GM23338 (cell line): ENCODE data around the gene TAP1. TPM values are rescaled to one million over a fixed set of nuclear protein-coding genes. Genes with fewer than 3 reads are reported as not detected.
A peak's percentile ranks its signal among the peaks of the same experiment; 100 is the strongest.

Experiments used
- ATAC-seq: fragments of 200-7000 bp; cut with Tn5 transposase; 3 replicates; pipeline ENCODE4 v1.9.1; 2020
- DNase-seq: peaks from one replicate; pipeline ENCODE4 v3.0.0-alpha.2; 2015; ENCODE audit warnings: low spot score
- H2AFZ ChIP-seq: fragments of 200-600 bp; sonication (generic); 2 replicates; pipeline ENCODE4 v1.8.0; 2016; ENCODE audit warnings: antibody characterized with exemption, mild to moderate bottlenecking, moderate library complexity
- H3F3A ChIP-seq: fragments of 200-600 bp; sonication (generic); replicated peaks from 2 replicates; pipeline ENCODE4 v1.8.0; 2017; ENCODE audit warnings: antibody characterized with exemption, mixed run types, low read depth
- H3K27ac ChIP-seq: fragments of 200-600 bp; sonication (generic); 2 replicates; pipeline ENCODE4 v1.6.1; 2016; ENCODE audit warnings: low read depth
- H3K27me3 ChIP-seq: fragments of 200-600 bp; sonication (generic); 2 replicates; pipeline ENCODE4 v1.8.0; 2016; ENCODE audit warnings: mild to moderate bottlenecking, mixed run types, moderate library complexity; ENCODE audit not compliant: insufficient read depth
- H3K36me3 ChIP-seq: fragments of 200-600 bp; sonication (generic); 2 replicates; pipeline ENCODE4 v1.8.0; 2016; ENCODE audit warnings: mild to moderate bottlenecking; ENCODE audit not compliant: insufficient read depth
- H3K4me1 ChIP-seq: fragments of 200-600 bp; sonication (generic); 2 replicates; pipeline ENCODE4 v1.8.0; 2016; ENCODE audit warnings: mild to moderate bottlenecking, moderate library complexity; ENCODE audit not compliant: insufficient read depth
- H3K4me2 ChIP-seq: fragments of 200-600 bp; sonication (generic); 2 replicates; pipeline ENCODE4 v1.7.1; 2017; ENCODE audit warnings: mixed run types
- H3K4me3 ChIP-seq: fragments of 200-600 bp; sonication (generic); 2 replicates; pipeline ENCODE4 v1.6.1; 2016; ENCODE audit warnings: mixed run types
- H3K79me2 ChIP-seq: fragments of 200-600 bp; sonication (generic); replicated peaks from 2 replicates; pipeline ENCODE4 v1.8.0; 2017; ENCODE audit warnings: mild to moderate bottlenecking; ENCODE audit not compliant: insufficient read depth
- H3K9me2 ChIP-seq: fragments of 200-600 bp; sonication (generic); 2 replicates; pipeline ENCODE4 v1.8.0; 2017; ENCODE audit not compliant: insufficient read depth
- H4K20me1 ChIP-seq: fragments of 200-600 bp; sonication (generic); replicated peaks from 2 replicates; pipeline ENCODE4 v1.8.0; 2017; ENCODE audit warnings: mild to moderate bottlenecking; ENCODE audit not compliant: insufficient read depth
- H3K27ac Mint-ChIP-seq: 2 replicates; pipeline ENCODE4 v1.8.0; 2020; ENCODE audit warnings: inconsistent platforms, mild to moderate bottlenecking, moderate library complexity, mixed read lengths
- H3K27me3 Mint-ChIP-seq: 3 replicates; pipeline ENCODE4 v1.8.0; 2022; ENCODE audit warnings: low read depth, mild to moderate bottlenecking, moderate library complexity, mixed read lengths, inconsistent platforms; ENCODE audit not compliant: insufficient read depth, poor library complexity
- H3K36me3 Mint-ChIP-seq: 3 replicates; pipeline ENCODE4 v1.8.0; 2021; ENCODE audit warnings: low read depth, mild to moderate bottlenecking, inconsistent platforms, moderate library complexity, mixed read lengths
- H3K4me1 Mint-ChIP-seq: 3 replicates; pipeline ENCODE4 v1.8.0; 2020; ENCODE audit warnings: mild to moderate bottlenecking, inconsistent platforms, mixed read lengths
- H3K4me3 Mint-ChIP-seq: 3 replicates; pipeline ENCODE4 v1.8.0; 2021; ENCODE audit warnings: moderate library complexity, mild to moderate bottlenecking, inconsistent platforms, mixed read lengths
- H3K9me3 Mint-ChIP-seq: 3 replicates; pipeline ENCODE4 v1.8.0; 2020; ENCODE audit warnings: moderate library complexity, mild to moderate bottlenecking, inconsistent platforms, mixed read lengths
- CREB1 ChIP-seq: fragments of 250-450 bp; sonication (Bioruptor Pico); IDR thresholded peaks from 2 replicates; pipeline ENCODE4 v1.5.0; 2020; ENCODE audit warnings: low read depth, mild to moderate bottlenecking, moderate library complexity
- EZH2 ChIP-seq: fragments of 200-600 bp; sonication (generic); IDR thresholded peaks from one replicate; pipeline ENCODE4 v1.8.0; 2017; ENCODE audit warnings: antibody characterized with exemption, mild to moderate bottlenecking, low read depth; ENCODE audit not compliant: unreplicated experiment
- EZH2phosphoT487 ChIP-seq: fragments of 200-600 bp; sonication (generic); IDR thresholded peaks from one replicate; pipeline ENCODE4 v1.8.1; 2018; ENCODE audit warnings: antibody characterized with exemption; ENCODE audit not compliant: unreplicated experiment
- JUNB ChIP-seq: IDR thresholded peaks from one replicate; pipeline ENCODE4 v1.6.1; 2016; ENCODE audit warnings: antibody characterized with exemption; ENCODE audit not compliant: unreplicated experiment
- POLR2AphosphoS5 ChIP-seq: IDR thresholded peaks from 2 replicates; pipeline ENCODE4 v1.6.1; 2016; ENCODE audit warnings: antibody characterized with exemption, low read depth
- STAT1 ChIP-seq: IDR thresholded peaks from one replicate; pipeline ENCODE4 v1.6.1; 2016; ENCODE audit warnings: antibody characterized with exemption; ENCODE audit not compliant: unreplicated experiment
- ZNF331 ChIP-seq: fragments of 250-450 bp; sonication (Bioruptor Pico); IDR thresholded peaks from 2 replicates; pipeline ENCODE4 v1.5.0; 2020; ENCODE audit warnings: low read depth, mild to moderate bottlenecking, moderate library complexity
- polyA plus RNA-seq: library from polyadenylated mRNA; unstranded; fragments of >200 nt; fragmentation: Nextera tagmentation; extraction: Ambion mirVana; gene quantifications from 2 replicates; pipeline ENCODE4 v1.2.1, GENCODE V29; 2016
- total RNA-seq: library from RNA; depleted of rRNA; stranded (reverse); fragments of >200 nt; shearing (Covaris generic); gene quantifications from 2 replicates; pipeline ENCODE4 v1.2.3, GENCODE V29; 2014
- TF ChIP-seq, protein P1 (sequence below), 2 experiments: fragments of 200-600 bp in 1 of 2; sonication (generic) in 1 of 2; conservative IDR thresholded peaks; 2 replicates each; pipeline versions ENCODE4 v1.5.1 to v1.6.1; 2016 to 2017; ENCODE audit warnings: antibody characterized with exemption in 2 of 2, low read depth in 2 of 2, mild to moderate bottlenecking in 2 of 2, moderate library complexity in 1 of 2
- TF ChIP-seq, protein P2 (sequence below): IDR thresholded peaks from one replicate; pipeline ENCODE4 v1.6.1; 2018; ENCODE audit warnings: antibody characterized with exemption; ENCODE audit not compliant: unreplicated experiment
- TF ChIP-seq, protein P3 (sequence below): IDR thresholded peaks from 2 replicates; pipeline ENCODE4 v1.6.1; 2016; ENCODE audit warnings: antibody characterized with exemption

TAP1 gene
- total and polyA plus RNA-seq, 2 experiments from 2014 or later, result 13.8 to 22.0 TPM

DNA sequence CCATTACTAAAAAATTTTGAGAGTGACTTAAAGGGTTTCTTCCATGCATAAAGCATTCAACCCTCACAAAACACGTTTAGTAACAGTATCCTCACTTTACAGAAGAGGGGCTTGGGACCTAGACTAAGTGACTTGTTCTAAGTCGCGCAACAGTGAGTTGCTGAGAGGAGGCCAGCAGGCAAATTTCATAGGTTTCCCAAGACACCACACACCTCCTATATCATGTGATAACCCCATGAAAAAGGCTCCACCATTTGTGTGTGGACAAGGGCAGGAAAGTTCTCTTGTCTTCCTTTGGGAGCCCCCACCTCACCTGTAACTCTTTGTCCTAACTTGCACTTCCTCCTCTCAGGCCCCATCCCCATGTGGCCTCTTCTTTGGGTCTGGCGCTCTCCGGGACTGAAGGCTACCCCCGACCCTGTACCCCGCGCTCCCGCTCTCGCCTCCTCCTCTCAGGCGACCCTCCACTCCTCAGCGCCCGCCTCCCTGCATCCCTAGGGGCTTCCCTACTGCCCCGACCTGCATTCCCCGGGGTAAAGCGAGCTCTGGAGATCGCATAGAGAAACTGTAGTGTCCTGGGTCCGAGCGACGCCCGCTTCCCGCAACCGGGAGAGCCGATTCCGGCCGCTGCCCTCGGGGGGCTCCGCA, 10.0 kb downstream of the TAP1 start (continued):
- TF ChIP-seq, protein P1, sequence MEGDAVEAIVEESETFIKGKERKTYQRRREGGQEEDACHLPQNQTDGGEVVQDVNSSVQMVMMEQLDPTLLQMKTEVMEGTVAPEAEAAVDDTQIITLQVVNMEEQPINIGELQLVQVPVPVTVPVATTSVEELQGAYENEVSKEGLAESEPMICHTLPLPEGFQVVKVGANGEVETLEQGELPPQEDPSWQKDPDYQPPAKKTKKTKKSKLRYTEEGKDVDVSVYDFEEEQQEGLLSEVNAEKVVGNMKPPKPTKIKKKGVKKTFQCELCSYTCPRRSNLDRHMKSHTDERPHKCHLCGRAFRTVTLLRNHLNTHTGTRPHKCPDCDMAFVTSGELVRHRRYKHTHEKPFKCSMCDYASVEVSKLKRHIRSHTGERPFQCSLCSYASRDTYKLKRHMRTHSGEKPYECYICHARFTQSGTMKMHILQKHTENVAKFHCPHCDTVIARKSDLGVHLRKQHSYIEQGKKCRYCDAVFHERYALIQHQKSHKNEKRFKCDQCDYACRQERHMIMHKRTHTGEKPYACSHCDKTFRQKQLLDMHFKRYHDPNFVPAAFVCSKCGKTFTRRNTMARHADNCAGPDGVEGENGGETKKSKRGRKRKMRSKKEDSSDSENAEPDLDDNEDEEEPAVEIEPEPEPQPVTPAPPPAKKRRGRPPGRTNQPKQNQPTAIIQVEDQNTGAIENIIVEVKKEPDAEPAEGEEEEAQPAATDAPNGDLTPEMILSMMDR (conservative IDR thresholded peaks at IDR 0.05; ENCODE audit: low read depth in 2 of 2), result no peak
- TF ChIP-seq JUNB, result no peak
- TF ChIP-seq STAT1, result no peak
- no peak for TF ChIP-seq EZH2phosphoT487
- no peak for TF ChIP-seq POLR2AphosphoS5
- no peak for TF ChIP-seq EZH2
- TF ChIP-seq, protein P2, sequence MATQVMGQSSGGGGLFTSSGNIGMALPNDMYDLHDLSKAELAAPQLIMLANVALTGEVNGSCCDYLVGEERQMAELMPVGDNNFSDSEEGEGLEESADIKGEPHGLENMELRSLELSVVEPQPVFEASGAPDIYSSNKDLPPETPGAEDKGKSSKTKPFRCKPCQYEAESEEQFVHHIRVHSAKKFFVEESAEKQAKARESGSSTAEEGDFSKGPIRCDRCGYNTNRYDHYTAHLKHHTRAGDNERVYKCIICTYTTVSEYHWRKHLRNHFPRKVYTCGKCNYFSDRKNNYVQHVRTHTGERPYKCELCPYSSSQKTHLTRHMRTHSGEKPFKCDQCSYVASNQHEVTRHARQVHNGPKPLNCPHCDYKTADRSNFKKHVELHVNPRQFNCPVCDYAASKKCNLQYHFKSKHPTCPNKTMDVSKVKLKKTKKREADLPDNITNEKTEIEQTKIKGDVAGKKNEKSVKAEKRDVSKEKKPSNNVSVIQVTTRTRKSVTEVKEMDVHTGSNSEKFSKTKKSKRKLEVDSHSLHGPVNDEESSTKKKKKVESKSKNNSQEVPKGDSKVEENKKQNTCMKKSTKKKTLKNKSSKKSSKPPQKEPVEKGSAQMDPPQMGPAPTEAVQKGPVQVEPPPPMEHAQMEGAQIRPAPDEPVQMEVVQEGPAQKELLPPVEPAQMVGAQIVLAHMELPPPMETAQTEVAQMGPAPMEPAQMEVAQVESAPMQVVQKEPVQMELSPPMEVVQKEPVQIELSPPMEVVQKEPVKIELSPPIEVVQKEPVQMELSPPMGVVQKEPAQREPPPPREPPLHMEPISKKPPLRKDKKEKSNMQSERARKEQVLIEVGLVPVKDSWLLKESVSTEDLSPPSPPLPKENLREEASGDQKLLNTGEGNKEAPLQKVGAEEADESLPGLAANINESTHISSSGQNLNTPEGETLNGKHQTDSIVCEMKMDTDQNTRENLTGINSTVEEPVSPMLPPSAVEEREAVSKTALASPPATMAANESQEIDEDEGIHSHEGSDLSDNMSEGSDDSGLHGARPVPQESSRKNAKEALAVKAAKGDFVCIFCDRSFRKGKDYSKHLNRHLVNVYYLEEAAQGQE, result no peak
- TF ChIP-seq CREB1 (CRISPR knock-in tag), result no peak

DNA sequence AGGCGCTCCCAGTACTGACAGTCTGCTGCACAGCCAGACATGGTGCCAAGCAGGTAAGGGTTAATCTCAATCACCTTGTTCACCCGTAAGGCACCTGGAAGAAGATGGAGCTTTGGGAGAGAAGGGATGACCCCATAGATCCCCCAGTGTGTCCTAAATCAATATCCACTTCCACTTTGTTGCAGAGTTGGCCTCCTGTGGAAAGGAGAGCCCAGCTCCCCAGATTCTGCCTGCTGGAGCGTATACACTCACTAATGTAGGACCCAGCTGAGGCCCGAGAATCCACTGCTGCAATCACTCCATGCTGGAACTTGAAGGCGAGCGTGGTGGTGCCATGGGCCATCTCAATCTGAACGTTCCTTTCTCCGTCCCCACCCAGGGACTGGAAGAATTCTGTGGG, 10.8 kb downstream of the TAP1 start:
- H3K4me3 Mint-ChIP-seq, result peak overlapping the region; percentile 92
- Histone ChIP-seq H3F3A (no peaks in the 10 kb centered on the region), H3K36me3 (peaks cover 6% of the 10 kb centered on the region; the same call in 1 of the 2 replicates), H3K79me2 (no peaks in the 10 kb centered on the region), H3K27me3 (peaks cover 15% of the 10 kb centered on the region), H3K4me1 (peaks cover 7% of the 10 kb centered on the region), H3K4me3 (peak overlapping the region; percentile 98), H4K20me1 (no peaks in the 10 kb centered on the region), H3K9me2 (no peaks in the 10 kb centered on the region), H2AFZ (peak overlapping the region; percentile 99), H3K27ac (no peak overlapping the region), H3K4me2 (peak overlapping the region; percentile 99; the same call in 1 of the 2 replicates)
- peaks cover 15% of the 10 kb centered on the region for H3K27me3 Mint-ChIP-seq
- no peak overlapping the region for H3K27ac Mint-ChIP-seq
- ATAC-seq (no peak), DNase-seq (no peak)
- H3K9me3 Mint-ChIP-seq, result no peaks in the 10 kb centered on the region
- peaks cover 13% of the 10 kb centered on the region for H3K4me1 Mint-ChIP-seq
- peaks cover 20% of the 10 kb centered on the region; the same call in 2 of the 3 replicates for H3K36me3 Mint-ChIP-seq
- TF ChIP-seq STAT1 (no peak), ZNF331 (CRISPR knock-in tag) (no peak), EZH2phosphoT487 (no peak), CREB1 (CRISPR knock-in tag) (no peak)
- TF ChIP-seq, protein P1 (conservative IDR thresholded peaks at IDR 0.05; ENCODE audit: low read depth in 2 of 2), result no peak
- TF ChIP-seq, protein P3, sequence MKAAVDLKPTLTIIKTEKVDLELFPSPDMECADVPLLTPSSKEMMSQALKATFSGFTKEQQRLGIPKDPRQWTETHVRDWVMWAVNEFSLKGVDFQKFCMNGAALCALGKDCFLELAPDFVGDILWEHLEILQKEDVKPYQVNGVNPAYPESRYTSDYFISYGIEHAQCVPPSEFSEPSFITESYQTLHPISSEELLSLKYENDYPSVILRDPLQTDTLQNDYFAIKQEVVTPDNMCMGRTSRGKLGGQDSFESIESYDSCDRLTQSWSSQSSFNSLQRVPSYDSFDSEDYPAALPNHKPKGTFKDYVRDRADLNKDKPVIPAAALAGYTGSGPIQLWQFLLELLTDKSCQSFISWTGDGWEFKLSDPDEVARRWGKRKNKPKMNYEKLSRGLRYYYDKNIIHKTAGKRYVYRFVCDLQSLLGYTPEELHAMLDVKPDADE, result no peak
